GM12873 (cell line): ENCODE results near the gene PTPRN2.

Source experiments
- CTCF ChIP-seq: IDR thresholded peaks from 2 replicates; pipeline ENCODE4 v1.5.1; 2012; ENCODE audit warnings: low read depth, mild to moderate bottlenecking, moderate library complexity, low read length, control low read depth; ENCODE audit not compliant: insufficient read depth; ENCODE audit errors: missing control alignments

PTPRN2 gene

DNA sequence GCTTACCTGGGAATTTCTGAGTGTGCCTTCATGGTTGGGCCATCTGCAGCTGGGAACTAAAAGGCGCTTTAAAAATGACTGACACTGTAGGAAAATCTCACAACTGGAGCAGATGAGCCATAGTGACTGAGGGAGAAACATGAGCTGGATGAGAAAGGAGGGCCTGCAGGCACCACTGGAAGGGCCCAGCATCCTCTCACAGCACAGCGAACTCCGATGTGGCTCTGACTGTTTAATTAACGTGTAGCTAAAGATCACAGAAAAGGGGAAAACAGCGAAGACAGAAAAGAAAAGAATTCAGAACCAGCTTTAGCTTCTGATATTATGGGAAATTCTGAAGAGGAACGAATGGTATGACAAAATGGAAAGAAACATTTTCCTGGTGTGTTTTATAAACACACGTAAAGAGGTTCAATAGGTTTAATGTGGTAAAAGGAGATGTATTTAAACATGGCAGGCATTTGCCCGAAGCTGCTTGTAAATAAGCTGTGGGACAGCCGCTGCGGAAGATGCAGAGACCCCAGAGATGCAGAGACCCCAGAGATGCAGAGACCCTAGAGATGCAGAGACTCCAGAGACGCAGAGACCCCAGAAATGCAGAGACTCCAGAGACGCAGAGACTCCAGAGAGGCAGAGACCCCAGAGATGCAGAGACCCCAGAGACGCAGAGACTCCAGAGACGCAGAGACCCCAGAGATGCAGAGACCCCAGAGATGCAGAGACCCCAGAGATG is 534.3 kb downstream of the PTPRN2 start:
- no peak for TF ChIP-seq CTCF

DNA sequence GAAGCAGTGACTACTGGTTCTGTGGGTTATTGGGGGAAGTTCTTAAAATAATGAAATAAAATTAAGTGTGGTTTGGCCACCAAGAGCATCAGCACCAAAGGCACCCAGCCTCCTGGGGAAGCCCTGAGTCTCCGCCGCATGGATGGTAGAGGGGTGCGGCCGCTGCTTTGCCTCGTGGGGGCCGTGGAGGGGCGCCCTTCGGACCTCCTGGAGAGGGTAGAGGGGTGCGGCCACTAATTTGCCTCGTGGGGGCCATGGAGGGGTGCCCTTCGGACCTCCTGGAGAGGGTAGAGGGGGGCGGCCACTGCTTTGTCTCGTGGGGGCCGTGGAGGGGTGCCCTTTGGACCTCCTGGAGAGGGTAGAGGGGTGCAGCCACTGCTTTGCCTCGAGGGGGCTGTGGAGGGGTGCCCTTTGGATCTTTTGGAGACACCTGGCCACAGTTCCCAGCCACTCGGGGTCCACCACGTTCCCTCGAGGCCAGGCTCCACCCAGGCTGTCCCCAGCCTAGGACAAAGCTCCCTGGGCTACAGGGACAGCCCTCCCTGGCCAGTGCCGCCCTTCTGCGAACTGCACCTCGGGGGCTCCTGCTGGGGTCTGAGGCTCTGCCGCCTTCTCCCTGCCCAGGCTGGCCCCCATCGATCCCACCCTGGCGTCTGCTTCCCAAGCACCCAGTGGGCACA is 535.1 kb downstream of the PTPRN2 start:
- no peak for TF ChIP-seq CTCF

GRCh38 chr7:158051776-158052175 is 535.8 kb downstream of the PTPRN2 start:
- TF ChIP-seq CTCF: no peak

DNA sequence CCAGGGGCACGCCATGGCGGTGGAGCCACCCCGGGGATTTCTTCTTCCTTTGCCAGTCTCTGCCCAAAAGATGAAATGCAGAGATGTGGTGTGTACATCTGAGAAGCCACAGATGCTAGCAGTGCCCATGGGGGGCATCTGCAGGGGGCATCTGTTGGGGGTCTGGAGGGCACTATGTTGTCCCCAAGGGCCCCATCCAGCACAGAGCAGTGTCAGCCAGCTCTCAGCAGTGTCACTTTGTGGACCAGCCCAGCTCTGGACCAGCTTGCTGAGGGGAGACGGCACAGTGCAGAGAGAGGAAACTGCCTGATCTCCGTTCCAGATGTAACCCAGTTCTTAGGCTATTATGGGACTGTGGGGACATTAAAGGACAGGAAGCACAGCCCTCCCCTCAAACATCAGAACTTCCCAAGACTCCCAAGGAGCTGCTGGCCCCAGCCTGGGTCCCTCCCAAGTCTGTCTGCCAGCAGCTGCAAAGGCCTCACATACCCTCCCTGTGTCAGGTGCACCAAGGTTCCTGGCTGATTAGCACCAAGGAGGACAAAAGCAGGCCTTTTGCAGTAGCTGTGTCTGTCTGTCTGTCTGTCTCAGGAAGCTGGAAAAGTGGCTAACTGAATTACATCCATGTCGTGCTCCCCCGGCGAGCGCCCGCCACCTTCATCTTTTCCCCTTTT is 536.5 kb downstream of the PTPRN2 start:
- no peak for TF ChIP-seq CTCF

DNA sequence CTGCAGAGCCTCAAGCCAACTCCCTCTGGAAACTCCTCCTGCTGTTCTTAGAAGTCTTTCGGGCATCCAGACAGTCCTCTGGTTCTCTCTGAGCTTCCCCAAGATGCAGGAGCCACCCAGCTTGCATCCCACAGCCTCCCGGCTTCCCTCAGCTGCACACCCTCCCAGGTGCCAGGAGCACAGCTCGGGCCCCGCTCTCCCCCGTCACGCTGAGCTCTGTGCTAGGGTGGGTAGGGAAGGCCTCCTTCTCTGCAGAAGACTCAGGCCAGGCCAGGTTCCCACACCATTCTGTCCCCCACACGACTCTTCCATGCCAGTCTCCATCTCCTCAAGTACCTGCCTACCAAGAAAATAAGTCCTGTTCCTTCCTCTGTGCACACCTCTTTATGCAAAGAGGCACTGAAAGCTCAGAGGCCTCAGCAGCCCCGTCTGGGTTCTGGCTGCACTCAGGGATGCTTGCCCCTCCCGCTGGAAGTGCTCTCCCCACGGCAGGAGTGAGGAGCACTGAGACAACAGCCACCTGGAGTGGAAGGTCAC is 537.1 kb downstream of the PTPRN2 start:
- TF ChIP-seq CTCF: no peak

GRCh38 chr7:158049271-158049670 is 538.4 kb downstream of the PTPRN2 start:
- no peak for TF ChIP-seq CTCF

DNA sequence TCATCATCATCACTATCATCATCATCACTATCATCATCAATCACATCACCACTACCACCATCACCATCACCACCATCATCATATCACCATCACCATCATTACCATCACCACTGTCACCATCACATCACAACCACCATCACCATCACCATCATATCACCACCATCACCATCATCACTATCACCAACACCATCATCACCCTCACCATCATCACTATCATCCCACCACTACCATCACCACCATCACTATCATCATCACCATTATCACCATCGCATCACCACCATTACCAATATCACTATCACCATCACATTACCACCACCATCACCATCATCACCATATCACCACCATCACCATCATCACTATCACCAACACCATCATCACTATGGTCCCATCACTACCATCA is 539.1 kb downstream of the PTPRN2 start:
- TF ChIP-seq CTCF: no peak
